Putamen (tissue), 1 donor: ENCODE data around the gene PCDHA5.

ENCODE experiments used
- DNase-seq: peaks from one replicate; pipeline ENCODE4 v3.0.0-alpha.2; 2016; ENCODE audit warnings: low spot score

The PCDHA5 gene

DNA sequence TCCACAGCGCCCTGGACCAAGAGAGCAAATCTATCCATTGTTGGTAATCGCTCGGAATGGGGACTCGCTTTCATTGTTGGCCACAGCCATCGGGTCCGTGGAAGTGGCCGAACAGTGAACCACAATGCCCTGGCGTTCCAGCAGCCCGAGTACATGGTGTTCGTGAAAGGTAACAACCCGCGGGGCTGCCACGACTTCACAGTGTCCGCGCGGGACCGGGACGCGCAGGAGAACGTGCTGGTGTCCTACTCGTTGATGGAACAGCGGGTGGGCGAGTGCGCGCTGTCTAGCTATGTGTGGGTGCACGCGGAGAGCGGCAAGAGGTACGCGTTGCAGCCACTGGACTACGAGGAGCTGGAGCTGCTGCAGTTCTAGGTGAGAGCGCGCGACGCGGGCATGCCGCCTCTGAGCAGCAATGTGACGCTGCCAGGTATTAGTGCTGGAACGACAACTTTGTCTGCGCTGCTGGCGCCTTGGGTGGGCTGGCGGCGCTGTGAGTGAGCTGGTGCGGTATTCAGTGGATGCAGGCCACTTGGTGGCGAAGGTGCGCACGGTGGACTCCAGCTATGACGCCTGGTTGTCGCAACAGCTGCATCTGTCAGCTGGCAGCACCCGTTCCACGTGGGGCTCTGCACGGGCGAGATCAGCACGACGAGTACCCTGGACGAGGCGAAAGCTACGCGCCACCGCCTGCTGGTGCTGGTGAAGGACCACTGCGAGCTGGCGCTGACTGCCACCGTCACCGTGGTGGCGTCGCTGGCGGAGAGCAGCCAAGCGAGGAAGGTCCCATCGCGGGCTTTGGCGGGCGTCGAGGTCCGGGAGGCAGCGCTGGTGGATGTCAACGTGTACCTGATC, 41.3 kb downstream of the PCDHA5 start:
- no peak for DNase-seq

DNA sequence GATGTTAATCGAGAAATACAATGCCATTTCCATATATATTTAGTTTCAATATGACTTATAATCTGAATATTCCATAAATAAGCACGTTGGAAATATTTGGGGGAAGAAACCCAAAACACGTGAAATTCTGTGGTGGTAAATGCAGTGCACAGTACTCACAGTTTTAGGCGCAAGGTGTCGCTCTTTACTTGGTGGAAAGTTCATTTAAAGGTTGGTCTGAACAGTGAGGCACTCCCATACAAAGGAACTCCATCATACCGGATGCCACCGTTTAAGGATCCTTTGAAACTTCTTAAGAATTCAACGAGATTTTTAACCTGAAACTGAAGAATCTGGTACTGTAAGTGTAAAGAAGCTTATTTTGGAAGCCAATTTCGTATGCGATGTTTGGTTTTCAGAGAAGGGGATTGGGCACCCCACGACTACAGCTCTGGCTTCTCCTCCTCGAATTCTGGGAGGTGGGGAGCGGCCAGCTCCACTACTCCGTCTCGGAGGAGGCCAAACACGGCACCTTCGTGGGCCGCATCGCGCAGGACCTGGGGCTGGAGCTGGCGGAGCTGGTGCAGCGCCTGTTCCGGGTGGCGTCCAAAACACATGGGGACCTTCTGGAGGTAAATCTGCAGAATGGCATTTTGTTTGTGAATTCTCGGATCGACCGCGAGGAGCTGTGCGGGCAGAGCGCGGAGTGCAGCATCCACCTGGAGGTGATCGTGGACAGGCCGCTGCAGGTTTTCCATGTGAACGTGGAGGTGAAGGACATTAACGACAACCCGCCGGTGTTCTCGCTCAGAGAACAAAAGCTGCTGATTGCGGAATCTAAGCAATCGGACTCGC, 47.5 kb downstream of the PCDHA5 start, which contains the start of gene PCDHA11:
Gene PCDHA11, plus strand, starts transcription at position 237 of the 834 bp plus-strand sequence. Its CDS starts 147 bp downstream, at position 384.
- no peak for DNase-seq

- DNase-seq = no peak
Measured at GRCh38 chr5:140869555-140869886, 48.1 kb downstream of the PCDHA5 start.

DNA sequence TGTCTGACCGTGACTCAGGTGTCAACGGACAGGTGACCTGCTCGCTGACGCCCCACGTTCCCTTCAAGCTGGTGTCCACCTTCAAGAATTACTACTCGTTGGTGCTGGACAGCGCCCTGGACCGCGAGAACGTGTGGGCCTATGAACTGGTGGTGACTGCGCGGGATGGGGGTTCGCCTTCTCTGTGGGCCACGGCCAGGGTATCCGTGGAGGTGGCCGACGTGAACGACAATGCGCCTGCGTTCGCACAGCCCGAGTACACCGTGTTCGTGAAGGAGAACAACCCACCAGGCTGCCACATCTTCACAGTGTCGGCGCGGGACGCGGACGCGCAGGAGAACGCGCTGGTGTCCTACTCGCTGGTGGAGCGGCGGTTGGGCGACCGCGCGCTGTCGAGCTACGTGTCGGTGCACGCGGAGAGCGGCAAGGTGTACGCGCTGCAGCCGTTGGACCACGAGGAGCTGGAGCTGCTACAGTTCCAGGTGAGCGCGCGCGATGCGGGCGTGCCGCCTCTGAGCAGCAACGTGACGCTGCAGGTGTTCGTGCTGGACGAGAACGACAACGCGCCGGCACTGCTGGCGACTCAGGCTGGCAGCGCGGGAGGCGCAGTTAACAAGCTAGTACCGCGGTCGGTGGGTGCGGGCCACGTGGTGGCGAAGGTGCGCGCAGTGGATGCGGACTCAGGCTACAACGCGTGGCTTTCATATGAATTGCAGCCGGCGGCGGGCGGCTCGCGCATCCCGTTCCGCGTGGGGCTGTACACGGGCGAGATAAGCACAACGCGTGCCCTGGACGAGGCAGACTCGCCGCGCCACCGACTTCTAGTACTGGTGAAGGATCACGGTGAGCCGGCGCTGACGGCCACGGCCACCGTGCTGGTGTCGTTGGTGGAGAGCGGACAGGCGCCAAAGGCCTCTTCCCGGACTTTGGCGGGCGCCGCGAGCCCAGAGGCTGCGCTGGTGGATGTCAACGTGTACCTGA, 49.1 kb downstream of the PCDHA5 start:
- DNase-seq = no peak
